AG09319 (cell line): Measurements from ENCODE around the gene EIPR1.

Experiments
- DNase-seq: peaks from one replicate; pipeline ENCODE4 v3.0.0-alpha.2; 2010; ENCODE audit warnings: low read depth; ENCODE audit errors: extremely low read depth
- CTCF ChIP-seq: IDR thresholded peaks from 2 replicates; pipeline ENCODE4 v1.5.1; 2011; ENCODE audit warnings: low read depth, mild to moderate bottlenecking, inconsistent platforms, low read length, moderate library complexity

Gene EIPR1

GRCh38 chr2:3195641-3196476 is 181.8 kb downstream of the EIPR1 start:
- DNase-seq: no peak
- no peak for TF ChIP-seq CTCF

DNA sequence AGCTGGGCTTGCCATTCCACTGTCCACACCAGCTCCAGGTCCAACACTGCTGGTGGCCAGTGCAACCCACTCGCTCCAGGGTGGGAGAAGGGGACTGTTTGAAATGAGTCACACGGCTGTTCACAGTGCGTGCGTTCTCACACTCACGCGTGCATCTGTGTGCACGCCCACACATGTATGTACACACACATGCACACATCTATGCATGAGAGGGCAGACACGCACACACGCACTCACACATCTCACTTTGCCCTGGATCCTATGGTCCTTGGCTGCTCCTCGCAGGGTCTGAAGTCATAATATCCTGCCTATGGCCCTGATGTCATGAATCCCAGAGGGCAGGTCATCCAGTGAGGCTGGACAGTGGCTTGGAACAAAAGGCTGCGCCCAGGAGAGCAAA is 182.8 kb downstream of the EIPR1 start:
- DNase-seq: no peak
- no peak for TF ChIP-seq CTCF

DNA sequence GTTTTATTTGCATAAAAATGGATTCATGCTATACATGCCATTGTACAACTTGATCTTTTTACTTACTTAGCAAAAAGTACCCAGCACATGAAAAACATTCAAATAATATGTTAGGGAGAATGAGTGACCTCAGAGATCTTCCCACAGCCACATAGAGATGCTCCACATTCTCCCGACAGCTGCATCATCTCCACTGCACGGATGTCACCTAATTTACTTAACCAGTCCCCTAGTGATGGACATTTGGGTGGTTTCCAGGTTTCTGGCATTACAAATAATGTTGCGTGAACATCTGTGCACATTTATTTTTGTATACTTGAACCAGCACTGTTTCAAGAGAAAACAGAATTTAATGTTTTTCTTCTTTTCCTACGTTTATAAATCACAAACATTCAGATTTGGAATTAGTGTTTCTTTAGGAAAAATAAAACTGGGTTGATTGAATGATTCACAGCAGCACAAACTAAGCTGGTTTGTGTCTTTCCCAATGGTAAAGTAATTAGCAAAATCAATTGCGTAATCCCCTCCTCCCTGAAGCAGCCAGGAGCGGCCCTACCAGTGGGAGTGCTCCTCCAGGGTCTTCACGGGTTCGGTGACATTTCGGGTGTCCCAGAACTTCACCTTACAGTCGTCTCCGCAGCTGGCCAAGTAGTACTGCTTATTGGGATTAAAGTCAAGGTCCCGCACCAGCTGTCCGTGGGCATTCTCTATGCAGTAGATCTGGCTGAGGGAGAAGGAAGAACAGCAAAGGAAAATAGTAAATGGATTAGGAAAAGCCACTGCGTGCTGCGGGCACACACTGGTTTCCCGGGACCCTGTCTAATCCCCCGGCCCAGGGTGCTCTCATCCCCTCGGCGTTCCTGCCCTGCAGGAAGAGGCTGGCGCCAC is 183.9 kb downstream of the EIPR1 start:
- TF ChIP-seq CTCF: no peak
- DNase-seq: no peak

- TF ChIP-seq CTCF: no peak
- DNase-seq: no peak
These were observed 184.7 kb downstream of the EIPR1 start for GRCh38 chr2:3192920-3193319.

- no peak for TF ChIP-seq CTCF
- DNase-seq: no peak
These were observed 185.3 kb downstream of the EIPR1 start for GRCh38 chr2:3192281-3192818.

DNA sequence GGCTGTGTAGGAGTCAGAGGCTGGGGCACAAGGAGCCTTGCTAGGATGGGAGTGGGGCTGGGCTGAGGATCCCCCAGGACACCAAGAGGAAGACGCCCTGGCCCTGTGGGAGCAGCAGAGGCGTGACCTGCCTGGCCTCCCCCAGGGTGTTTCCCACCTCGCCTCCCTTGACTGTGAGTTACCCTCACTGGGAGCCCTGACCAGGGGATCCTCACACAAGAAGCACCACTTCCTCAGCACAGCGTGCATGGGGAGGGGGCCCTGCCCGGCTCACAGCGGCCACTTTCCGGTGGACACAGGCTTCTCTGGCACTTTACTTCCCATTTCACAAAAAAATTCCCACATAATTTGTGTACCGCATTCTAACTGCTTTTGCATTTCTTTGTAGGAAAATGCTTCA is 187.7 kb downstream of the EIPR1 start:
- no peak for DNase-seq
- no peak for TF ChIP-seq CTCF
